Measurements from ENCODE around the gene TAF10. TPM values are rescaled to one million over a fixed set of nuclear protein-coding genes. Genes with fewer than 3 reads are reported as not detected.

The TAF10 gene
- total RNA-seq, 1 experiment from 2014 or later: 53.6 TPM

DNA sequence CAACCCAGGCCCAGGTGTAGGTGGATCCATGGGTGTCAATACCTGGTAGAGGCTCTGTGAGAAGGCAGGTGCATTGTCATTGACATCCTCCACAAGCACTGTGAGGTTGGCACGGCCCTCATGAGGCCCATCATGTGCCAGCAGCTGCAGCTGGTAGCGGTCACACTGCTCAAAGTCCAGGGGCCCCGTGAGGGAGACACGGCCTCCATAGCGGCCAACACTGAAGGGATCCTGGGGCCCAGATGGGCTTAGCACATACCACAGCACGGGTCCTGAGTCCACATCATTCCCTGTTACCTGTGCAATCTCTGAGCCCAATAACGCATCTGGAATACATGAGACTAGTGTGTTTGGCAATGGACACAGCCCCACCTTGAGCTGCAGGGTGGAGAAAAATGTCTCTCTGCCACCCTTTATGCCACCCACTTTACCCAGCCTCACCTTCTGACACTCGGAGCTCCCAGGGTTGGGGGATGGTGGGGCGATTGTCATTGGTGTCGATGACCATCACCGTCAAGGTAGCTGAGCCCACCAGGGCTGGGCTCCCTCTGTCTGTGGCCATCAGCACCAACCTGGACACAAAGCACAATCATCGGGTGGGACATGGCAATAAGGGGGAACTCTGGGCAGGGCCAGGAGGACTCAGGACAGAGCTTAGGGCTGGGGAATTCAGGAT is 13.3 kb upstream of the TAF10 start:
- DNase-seq (ENCODE audit: low spot score): no peak

GRCh38 chr11:6623391-6624363 is 11.7 kb upstream of the TAF10 start:
- no peak for DNase-seq (ENCODE audit: low spot score)

- DNase-seq (ENCODE audit: low spot score): no peak
These were observed 10.5 kb upstream of the TAF10 start for GRCh38 chr11:6622261-6623171.

DNA sequence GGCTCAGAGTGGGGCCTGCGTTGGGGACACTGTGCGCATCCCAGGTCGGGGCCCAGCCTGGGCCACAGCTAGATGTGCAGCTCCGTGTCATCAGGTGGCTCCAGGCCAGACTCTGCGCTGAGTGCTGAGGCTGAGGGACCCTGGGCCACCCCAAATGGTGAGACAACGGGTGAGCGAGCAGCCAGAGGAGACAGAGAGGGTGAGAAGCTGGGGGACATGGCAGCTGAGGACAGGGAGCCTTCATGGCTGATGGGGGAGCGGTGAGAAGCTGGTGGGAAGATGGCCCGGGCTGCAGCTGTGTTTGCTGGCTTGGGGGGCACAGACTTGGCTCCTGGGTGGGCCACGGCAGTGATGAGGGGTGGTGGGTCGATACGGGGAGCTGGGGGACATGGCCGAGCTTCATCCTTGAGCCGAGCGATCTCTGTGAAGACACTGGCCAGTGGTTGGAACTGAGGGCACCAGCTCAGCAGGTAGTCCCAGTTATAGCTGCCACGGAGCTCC is 9.7 kb upstream of the TAF10 start:
- DNase-seq (ENCODE audit: low spot score): no peak

DNA sequence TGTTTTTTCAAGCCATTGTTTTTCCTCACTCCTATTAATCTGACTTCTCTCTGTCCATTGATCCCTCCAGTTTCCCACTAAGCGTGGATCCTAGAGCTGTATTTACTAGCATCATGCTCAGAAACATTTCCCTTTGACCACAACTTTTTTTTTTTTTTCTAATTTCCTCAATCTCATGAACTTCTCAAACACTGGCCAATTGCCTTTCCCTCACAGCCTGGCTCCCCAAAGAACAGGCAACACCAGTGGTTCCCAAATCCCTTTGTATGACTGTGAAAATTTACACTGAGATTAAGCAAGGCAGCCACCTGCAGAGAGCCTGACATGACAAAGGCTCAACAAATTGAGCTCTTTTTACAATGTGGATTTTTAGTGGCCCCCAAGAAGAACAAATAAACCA is 8.6 kb upstream of the TAF10 start:
- DNase-seq (ENCODE audit: low spot score): no peak

- DNase-seq (ENCODE audit: low spot score): peak; percentile 94
These were observed 7.2 kb upstream of the TAF10 start, which contains the start of gene TPP1 for GRCh38 chr11:6619004-6619745. TSS of gene TPP1 (minus strand) at chr11:6619422. CDS start at chr11:6619400, 22 bp downstream.

DNA sequence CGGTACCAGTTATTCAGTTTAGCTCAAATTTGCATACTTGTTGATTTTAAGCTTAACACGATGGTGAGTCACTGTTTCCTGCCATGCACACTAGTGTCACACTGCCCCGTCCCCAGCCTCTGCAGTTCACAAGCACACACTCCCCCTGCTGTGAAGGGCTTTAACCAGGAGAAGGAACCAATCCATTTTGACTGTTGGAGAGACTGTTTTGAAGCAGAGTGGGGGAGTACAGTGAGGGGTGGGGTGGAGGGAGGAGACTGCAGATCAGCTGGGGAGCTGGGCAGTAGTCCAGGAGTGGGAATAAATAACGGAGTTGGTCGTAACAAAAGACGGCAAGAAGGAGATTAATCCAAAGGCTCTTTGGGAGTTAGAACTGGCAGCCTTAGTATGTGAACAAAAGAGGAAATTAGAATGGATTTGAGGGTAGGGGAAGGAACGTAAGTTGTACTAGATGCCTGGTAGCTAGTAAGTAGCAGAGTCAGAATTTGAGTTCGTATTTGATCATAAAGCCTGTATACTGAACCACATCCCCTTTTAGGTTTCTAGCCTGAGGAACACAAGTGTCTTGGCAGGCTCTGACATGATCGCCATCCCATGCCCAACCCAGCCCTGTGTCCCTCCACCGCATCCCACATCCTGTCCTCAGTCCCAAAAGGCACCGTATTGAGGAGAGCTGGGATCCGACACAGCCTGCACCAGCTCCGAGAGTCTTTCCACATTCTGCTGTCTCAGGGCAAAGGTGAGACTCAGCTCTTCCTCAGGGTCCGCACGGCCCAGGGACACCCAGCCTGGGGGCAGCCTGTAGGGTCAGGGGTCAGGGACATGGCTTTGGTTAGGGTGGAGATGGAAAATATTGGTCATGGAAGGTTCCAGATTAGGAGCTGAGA is 6.3 kb upstream of the TAF10 start:
- peak; percentile 61 for DNase-seq (ENCODE audit: low spot score)

GRCh38 chr11:6617315-6617781 is 5.3 kb upstream of the TAF10 start:
- no peak for DNase-seq (ENCODE audit: low spot score)

- DNase-seq (ENCODE audit: low spot score): no peak
These were observed 4.7 kb upstream of the TAF10 start for GRCh38 chr11:6616596-6617250.

- DNase-seq (ENCODE audit: low spot score): no peak
These were observed 4.0 kb upstream of the TAF10 start for GRCh38 chr11:6615882-6616585.

GRCh38 chr11:6615046-6615445 is 3.0 kb upstream of the TAF10 start:
- DNase-seq (ENCODE audit: low spot score): no peak

- no peak for DNase-seq (ENCODE audit: low spot score)
These were observed 2.4 kb upstream of the TAF10 start for GRCh38 chr11:6614446-6614845.

DNA sequence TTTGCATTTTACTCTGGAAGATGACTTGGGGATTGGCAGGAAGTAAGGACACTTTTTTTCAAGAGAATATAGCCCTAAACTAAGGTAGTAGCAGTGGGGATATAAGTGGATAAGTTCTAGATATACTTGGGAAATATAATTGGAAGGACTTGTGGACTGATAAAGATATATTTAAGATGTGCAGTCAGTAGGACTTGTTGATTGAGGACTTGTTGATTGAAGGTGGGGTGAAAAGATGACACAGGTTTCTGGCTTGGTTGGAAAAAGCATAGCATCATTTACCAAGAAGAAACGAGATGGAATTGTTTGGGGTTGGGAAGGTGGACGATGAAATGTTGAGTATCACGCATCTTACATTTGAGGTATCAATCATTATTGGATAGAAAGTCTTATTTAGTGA is 1.5 kb upstream of the TAF10 start:
- DNase-seq (ENCODE audit: low spot score): no peak

DNA sequence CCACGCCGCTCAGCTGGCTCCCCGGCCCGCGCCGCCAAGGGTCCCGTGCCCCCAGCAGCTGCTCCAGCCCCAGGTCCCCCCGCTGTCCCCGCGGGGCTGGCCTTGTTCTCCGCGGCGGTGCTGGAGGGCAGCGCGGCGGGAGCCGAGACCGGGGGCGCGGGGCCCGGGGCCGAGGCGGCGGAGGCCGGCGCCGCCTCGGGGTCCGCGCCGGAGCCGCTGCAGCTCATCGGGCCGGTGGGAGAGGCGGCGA is 128 bp downstream of the TAF10 start:
- DNase-seq (ENCODE audit: low spot score): no peak

GRCh38 chr11:6611092-6611962 is 689 bp downstream of the TAF10 start:
- DNase-seq (ENCODE audit: low spot score): no peak

DNA sequence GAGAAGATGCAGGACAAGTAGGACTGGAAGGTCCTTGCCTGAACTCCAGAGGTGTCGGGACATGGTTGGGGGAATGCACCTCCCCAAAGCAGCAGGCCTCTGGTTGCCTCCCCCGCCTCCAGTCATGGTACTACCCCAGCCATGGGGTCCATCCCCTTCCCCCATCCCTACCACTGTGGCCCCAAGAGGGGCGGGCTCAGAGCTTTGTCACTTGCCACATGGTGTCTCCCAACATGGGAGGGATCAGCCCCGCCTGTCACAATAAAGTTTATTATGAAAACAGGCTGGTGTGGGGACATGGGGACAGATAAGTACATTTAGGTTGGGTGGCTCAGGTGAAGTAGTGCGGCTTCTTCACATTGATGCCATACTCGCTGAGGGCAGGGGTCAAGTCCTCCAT is 1.4 kb downstream of the TAF10 start:
- no peak for DNase-seq (ENCODE audit: low spot score)

- DNase-seq (ENCODE audit: low spot score): no peak
These were observed 2.5 kb downstream of the TAF10 start for GRCh38 chr11:6609502-6610015.

Data from A172 (cell line).